Measurements from ENCODE around the gene MPDU1.
"Not testable (repeated sequence)": the region's sequence is repeated elsewhere in the genome, so short reads cannot be mapped to it uniquely, and the experiment has no call there.

Gene MPDU1

DNA sequence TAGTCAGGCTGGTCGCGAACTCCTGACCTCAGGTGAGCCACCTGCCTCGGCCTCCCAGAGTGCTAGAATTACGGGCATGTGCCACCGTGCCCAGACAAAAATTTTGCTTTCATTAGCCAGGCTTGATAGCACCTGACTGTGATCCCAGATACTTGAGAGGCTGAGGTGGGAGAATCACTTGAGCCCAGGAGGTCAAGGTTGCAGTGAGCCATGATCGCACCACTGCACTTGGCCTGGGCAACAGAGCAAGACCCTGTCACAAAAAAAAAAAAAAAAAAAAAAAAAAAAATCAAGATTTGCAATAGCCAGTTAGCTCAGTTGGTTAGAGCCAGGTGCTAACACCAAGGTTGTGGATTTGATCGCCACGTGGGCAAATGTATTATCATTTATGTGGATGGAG lies 37.2 kb downstream of the MPDU1 start:
- no peak for DNase-seq

DNA sequence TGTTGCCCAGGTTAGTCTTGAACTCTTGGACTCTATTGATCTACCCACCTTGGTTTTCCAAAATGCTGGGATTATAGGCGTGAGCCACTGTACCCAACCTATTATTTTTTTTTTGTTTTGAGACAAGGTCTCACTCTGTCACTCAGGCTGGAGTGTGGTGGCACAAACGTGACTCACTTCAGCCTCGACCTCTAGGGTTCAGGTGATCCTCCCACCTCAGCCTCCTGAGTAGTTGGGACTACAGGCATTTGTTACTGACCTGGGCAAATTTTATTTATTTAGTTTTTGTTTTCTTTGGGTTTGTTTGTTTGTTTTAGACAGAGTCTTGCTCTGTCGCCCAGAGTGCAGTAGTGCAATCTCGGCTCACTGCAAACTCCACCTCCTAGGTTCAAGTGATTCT lies 40.0 kb downstream of the MPDU1 start:
- DNase-seq: no peak

DNA sequence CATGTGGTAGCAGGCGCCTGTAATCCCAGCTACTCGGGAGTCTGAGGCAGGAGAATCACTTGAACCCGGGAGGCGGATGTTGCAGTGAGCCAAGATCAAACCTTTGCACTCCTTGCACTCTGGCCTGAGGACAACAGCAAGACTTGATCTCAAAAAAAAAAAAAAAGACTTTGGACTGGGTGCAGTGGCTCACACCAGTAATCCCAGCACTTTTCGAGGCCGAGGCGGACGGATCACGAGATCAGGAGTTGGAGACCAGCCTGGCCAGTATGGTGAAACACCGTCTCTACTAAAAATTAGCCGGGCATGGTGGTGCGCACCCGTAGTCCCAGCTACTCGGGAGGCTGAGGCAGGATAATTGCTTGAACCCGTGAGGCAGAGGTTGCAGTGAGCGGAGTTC lies 42.1 kb downstream of the MPDU1 start:
- not testable (repeated sequence) for DNase-seq

DNA sequence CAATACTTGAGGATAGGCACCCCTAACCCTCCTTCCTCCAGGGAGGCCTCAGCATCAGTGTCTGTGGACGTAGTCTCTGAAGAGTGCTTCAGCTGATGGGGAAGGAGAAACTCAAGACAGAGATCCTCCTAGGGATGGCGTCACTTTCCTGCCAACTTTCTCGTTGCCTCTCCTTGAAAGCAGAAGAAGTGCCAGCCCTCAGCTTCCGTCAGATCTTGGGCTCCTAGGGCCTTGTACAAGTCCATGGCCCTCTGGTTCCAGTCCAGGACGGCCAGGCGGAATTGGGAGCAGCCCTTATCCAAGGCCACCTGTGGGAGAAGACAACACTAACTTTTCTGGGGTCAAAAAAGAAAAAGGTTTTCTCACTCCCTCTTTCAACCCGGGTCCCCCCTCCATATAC lies 42.7 kb downstream of the MPDU1 start:
- no peak for DNase-seq

DNA sequence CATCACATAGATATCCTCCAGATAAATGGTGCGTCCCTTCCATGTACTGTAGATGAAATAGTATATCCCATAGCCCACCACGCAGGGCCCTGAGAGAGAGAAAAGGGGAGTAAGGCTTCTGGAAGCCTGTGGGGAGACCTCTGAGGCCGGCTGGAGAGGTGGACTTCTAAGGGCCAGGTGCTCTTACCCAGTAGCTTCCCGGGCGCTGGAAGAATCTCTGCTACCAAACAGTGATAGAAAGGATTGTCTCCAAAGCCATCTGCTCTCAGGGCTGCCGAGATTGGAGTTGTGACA lies 43.3 kb downstream of the MPDU1 start:
- no peak for DNase-seq

DNA sequence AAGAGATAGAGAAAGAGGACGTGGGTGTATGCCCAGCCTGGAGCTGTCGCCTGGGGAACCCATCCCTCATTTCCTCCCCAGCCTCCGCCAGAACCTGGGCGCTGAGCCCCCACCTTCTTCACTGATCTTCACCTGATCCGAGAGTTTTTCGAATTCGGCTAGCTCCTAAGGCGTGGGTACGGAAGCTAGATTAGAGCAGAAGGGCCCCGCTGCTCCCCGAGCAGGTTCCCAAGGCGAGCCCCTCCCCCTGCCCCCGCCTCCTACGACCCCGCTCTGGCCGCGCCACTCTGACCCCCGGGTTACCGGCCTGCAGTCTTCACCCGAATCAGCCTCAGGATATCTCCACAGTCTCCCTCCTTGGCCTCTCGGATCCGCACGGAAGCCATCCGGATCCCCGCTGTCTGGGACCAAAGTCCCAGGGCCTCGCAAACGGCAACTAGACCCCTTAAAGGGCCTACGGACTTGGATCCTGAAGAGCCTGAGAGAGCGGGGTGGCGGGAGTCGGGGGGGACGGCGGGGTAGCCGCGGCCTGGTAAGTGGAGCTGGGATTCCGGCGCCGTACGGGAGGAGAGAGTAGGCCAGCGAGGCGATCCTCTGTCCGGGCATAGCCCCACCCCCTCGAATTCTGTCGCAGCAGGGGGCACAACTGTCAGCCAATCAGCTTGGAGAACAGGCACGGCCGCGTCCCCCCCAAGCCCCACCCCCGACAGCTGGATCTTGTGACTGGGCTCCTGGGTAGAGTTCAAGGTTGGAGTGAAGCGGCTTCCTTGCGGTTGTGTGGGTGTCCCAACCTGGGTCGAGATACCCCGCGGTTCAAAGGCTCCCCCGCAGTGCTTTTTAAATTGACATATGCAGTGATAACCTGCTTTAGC lies 43.8 kb downstream of the MPDU1 start, which contains the start of gene SAT2:
SAT2 (minus strand) TSS at position 572 of the 872 bp plus-strand sequence; CDS start at position 386, 186 bp downstream.
- peak; percentile 78 for DNase-seq

DNA sequence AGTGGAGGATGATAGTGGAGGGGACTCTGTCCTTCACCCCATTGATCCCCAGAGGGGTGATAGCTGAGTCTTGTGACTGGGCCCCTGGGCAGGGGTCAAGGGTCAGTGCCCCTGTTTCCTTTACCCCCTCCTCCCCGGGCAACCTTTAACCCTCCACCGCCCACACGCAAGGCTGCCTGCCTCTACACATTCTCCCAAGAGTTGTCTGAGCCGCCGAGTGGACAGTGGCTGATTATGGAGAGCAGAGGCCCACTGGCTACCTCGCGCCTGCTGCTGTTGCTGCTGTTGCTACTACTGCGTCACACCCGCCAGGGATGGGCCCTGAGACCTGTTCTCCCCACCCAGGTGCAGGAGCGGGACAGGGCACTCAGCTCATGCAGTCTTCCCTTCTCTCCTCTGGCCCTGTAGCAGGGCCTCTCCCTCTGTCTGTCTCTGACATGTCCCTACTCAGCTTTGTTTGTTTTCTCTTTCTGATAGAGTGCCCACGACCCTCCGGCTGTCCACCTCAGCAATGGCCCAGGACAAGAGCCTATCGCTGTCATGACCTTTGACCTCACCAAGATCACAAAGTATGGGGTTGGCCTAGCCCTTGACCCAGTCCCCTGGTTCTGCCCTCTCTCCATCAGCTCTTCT lies 46.4 kb downstream of the MPDU1 start, which contains the start of gene SHBG:
SHBG (plus strand) TSS at position 197 of the 633 bp plus-strand sequence; CDS start at position 235, 38 bp downstream.
- DNase-seq: no peak

DNA sequence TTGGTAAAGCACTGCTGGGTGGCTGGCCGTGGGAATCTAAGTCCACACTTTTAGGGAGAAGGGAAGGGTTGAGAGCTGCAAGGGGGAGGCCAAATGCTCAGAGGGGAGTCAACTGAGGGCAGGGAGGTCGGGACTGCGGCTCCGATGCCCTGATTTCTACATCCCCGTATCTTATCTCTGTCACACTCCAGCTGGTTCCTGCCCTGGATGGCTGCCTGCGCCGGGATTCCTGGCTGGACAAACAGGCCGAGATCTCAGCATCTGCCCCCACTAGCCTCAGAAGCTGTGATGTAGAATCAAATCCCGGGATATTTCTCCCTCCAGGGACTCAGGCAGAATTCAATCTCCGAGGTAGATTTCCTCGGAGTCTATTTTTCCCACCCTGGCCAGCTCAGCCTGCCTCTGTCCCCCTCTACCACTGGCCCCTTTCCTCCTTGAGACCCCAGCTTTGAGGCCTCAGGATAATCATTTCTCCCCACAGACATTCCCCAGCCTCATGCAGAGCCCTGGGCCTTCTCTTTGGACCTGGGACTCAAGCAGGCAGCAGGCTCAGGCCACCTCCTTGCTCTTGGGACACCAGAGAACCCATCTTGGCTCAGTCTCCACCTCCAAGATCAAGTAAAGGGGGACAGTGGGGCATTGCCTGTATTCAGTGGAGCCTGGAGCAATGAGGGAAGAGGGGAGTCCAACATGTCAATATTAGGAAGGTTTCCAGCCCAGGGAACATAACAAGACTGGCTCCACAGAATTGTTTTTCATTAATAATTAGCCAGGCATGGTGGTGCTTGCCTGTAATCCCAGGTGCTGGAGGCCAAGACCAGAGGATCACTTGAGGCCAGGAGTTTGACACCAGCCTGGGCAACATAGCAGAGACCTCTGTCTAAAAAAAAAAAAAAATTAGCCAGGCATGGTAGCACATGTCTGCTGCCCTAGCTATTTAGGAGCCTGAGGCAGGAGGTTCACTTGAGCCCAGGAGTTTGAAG lies 48.0 kb downstream of the MPDU1 start:
- no peak for DNase-seq

DNA sequence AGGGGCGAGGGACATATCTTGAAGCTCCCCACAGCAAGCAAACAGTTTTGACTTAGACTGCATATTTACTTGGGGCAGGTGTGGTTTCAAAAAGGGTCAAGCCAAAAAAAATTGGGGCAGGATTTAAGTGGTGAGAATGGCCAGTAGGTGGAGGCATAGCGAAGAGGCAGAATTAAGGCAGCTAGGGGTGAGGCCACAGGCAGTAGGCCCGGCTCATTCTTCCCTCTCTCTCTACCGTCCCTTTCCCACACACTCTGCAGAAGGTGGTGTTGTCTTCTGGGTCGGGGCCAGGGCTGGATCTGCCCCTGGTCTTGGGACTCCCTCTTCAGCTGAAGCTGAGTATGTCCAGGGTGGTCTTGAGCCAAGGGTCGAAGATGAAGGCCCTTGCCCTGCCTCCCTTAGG lies 48.8 kb downstream of the MPDU1 start:
- DNase-seq: no peak

DNA sequence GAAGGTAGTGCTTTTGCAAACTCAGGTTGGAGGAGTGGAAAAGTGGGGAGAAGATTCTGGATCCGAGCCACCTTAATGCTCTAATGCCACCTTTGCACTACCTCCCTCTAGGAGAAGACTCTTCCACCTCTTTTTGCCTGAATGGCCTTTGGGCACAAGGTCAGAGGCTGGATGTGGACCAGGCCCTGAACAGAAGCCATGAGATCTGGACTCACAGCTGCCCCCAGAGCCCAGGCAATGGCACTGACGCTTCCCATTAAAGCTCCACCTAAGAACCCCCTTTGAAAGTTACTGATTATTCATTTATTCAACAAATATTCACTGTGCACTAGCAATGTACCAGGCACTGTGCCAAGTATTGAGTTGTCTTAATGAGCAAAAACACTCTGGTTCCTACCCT lies 49.4 kb downstream of the MPDU1 start:
- DNase-seq: no peak

DNA sequence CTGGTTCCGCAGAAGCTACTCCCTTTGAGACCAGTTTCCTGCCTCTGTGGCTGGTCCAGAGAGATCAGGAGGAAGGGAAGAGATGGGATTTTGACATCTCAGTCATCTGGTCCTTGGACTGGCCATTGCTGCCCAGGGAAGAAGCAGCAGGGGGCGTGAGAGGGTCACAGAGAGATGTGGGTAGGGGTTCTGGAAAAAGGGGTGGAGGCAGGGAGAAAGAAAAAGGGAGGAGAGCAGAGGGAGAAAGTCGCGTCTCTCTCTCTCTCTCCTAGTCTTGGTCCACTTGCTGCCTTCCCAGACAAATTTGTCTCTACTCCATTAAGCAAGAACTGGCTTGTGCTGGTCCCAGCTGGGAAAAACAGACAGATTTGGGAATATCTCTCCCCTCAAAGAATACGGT lies 50.7 kb downstream of the MPDU1 start:
- no peak for DNase-seq

DNA sequence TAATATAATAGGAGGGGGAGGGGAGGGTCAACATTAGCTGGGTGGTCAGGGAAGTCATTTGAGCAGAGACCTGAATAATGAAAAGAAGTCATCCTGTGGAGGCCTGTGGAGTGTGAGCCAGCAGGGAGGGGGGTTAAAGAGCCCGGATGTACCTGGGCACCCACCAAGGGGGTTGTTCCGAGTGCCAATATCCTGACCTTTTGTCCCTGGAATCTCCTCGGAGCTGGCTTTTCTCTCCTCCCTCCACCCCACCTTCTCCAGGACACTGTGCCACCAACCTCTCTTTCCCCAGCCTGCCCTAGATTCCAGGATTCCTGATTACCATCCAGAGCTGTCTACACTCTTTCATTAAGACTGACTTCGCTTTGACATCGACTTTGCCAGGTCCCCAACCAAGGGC lies 52.5 kb downstream of the MPDU1 start:
- DNase-seq: no peak

Data from NK-92 treated with Interleukin-12 subunit alpha and Interleukin-12 subunit beta, amount 100 ng/mL, for 24 hours (cell line).